Activated CD4-positive, alpha-beta T cell treated with anti-CD3 and anti-CD28 coated beads for 36 hours (primary cell): ENCODE measurements around the gene PCBP4. TPM values are rescaled to one million over a fixed set of nuclear protein-coding genes. Genes with fewer than 3 reads are reported as not detected.

Experiments used
- ATAC-seq: fragments of 200-7000 bp; cut with Tn5 transposase; one replicate; pipeline ENCODE4 v1.10.0; 2021; ENCODE audit warnings: mild to moderate bottlenecking, moderate library complexity
- CTCF ChIA-PET: fragments of 350-600 bp; sonication (Branson Sonifier 250); formaldehyde crosslinking; loops from one replicate; lab custom pipeline; 2021; ENCODE audit warnings: antibody characterized with exemption; lab: Charles Lee
- POLR2A ChIA-PET: fragments of 350-600 bp; sonication (Branson Sonifier 250); formaldehyde crosslinking; loops from one replicate; lab custom pipeline; 2021; ENCODE audit warnings: antibody characterized with exemption, inconsistent platforms; lab: Charles Lee
- DNase-seq: peaks from one replicate; pipeline ENCODE4 v3.0.0-alpha.2; 2020
- H3K27ac Mint-ChIP-seq: one replicate; pipeline ENCODE4 v1.8.0; 2021; ENCODE audit warnings: mixed read lengths
- H3K27me3 Mint-ChIP-seq: one replicate; pipeline ENCODE4 v1.8.0; 2021; ENCODE audit warnings: mixed read lengths
- H3K36me3 Mint-ChIP-seq: one replicate; pipeline ENCODE4 v1.8.0; 2021; ENCODE audit warnings: low read depth, mixed read lengths
- H3K4me1 Mint-ChIP-seq: one replicate; pipeline ENCODE4 v1.8.0; 2021; ENCODE audit warnings: mixed read lengths
- H3K4me3 Mint-ChIP-seq: one replicate; pipeline ENCODE4 v1.8.0; 2021; ENCODE audit warnings: mild to moderate bottlenecking, moderate library complexity, mixed read lengths
- H3K9me3 Mint-ChIP-seq: one replicate; pipeline ENCODE4 v1.8.0; 2021; ENCODE audit warnings: low read depth, mixed read lengths
- intact Hi-C, 2 experiments: fragments of 100-400 bp; cut with DNase I in 1 of 2; cut with micrococcal nuclease in 1 of 2; formaldehyde crosslinking; loops; one replicate each; pipeline versions ENCODE4 v1.14.2 to v1.15.1; 2022 to 2024; cut with DNase I, micrococcal nuclease
- total RNA-seq, 2 experiments: library from RNA; stranded (reverse); gene quantifications; one replicate each; pipeline ENCODE4 v1.2.3, GENCODE V29; 2021

Gene PCBP4
- total RNA-seq, 2 experiments from 2014 or later, result 12.5 to 13.6 TPM

DNA sequence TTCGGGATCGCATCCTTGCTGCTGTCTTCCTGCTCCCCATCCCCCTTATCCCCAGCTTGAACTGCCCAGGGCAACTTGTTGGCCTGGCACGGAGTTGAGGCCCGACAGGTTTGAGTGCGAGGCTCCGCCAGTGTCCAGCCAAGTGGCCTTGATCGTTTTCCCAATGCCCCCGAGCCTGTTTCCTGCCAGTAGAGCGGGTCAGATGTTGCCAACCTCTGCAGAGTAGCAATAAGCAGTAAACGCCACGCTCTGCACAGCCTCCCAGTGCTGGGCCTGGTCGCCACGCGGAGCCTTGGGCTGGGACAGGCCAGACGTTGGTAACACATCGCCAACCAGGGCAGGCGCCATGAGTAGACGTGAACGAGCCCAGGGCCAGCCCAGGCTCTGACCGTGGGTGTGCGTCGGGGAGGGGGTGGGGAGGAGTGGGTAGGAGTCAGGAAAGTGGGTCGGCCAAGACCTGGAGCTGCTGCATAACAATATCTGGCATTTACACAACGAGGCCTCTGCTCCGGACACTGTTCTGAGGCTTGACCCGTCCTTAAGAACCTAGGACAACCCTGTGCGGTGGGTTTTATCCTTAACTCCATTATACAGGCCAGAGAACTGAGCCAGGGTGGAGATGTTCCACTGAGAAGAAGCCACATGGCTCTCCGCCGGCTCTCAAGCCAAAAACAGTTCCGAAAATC is 7.2 kb upstream of the PCBP4 start:
- Mint-ChIP-seq H3K9me3 (no peaks in the 10 kb centered on the region), H3K27me3 (no peaks in the 10 kb centered on the region), H3K27ac (peak overlapping the region; percentile 97), H3K4me1 (peaks cover 34% of the 10 kb centered on the region), H3K36me3 (peaks cover 9% of the 10 kb centered on the region), H3K4me3 (peak overlapping the region; percentile 97)
- DNase-seq (peak; percentile 52), ATAC-seq (peak; percentile 39)
- intact Hi-C loops, result loop anchor here (1.0 to 10.0 kb wide), 7 partner anchors 9 to 710 kb away; partner anchors contain the start of genes PARP3 (in 2 of the 2), RPL29 (in 2 of the 2), ACY1 (in 1 of the 2) and GNL3 (in 1 of the 2)
- ChIA-PET CTCF (interaction anchor here (0.6 to 3.1 kb wide), 18 partner anchors 8 to 476 kb away, joined by 3 to 30 read pairs (median 4); partner anchors contain the start of genes ACY1, GPR62, PARP3 and RPL29), POLR2A (interaction anchor here (0.6 to 1.5 kb wide), 7 partner anchors 8 to 279 kb away, joined by 3 to 8 read pairs (median 3); partner anchors contain the start of genes ACY1 and PARP3)

DNA sequence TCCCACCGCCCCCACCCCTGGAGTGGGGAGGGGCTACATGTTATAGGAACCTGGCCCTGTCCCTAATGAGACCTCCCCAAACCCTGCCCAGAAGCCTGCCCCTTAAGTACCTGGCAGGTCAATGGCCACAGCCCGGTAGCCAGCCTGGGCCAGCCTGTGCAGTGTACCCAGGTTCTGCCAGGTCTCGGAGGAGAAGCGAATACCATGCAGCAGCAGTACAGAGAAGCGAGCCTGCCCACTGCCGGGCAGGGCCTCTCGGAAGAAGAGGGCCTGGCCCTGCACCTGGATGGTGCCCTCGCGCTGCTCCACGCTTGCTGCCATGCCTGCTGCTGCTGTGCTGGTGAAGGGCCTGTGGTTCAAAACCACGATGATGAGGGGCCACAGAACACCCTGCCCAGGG is 4.1 kb upstream of the PCBP4 start:
- ATAC-seq (no peak), DNase-seq (no peak)
- no peak overlapping the region for H3K27ac Mint-ChIP-seq
- H3K36me3 Mint-ChIP-seq, result peaks cover 12% of the 10 kb centered on the region
- no peak overlapping the region for H3K4me3 Mint-ChIP-seq
- intact Hi-C loops, result loop anchor here in 1 of 2 experiments (10.0 kb wide), 2 partner anchors 577 to 713 kb away; partner anchors contain the start of genes GNL3, PBRM1 and RBM15B
- H3K9me3 Mint-ChIP-seq, result no peaks in the 10 kb centered on the region
- ChIA-PET POLR2A (no interaction called here), CTCF (interaction anchor here (0.7 to 2.1 kb wide), 3 partner anchors 28 to 270 kb away, joined by 3 to 6 read pairs (median 4); partner anchors contain the start of gene RRP9)
- H3K27me3 Mint-ChIP-seq, result no peaks in the 10 kb centered on the region
- H3K4me1 Mint-ChIP-seq, result peaks cover 38% of the 10 kb centered on the region

DNA sequence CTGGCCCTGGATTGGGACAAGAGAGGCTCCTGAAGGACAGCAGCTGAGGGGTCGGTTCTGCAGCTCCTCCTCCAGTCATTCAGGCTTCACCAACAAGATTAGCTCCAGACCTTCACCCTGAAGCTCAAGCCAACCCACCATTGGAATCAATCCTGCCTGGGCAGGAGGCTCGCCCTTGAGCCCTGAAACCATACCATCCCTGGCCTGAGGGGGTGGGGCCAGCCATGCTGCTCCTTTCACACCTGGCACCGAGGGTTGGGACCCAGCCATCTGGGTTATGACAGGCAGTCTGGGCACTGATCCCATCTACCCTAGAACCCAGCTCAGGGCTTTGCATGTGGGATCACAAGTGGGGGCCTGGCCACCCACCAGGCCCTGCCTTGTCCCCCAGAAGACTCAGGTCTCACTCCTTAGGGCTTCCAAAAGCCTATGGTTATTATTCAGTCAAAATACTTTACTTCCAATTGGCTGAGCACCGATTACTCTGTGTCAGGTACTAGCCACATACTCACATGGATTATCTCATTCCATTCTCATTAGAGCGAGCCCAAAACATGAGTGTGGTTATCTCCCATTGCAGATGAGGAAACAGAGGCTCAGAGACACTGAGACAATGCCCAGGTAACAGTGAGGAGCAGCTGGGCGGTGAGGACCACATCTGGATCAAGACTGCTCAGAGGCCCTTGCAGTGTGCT is 3.5 kb upstream of the PCBP4 start:
- H3K4me1 Mint-ChIP-seq, result peaks cover 34% of the 10 kb centered on the region
- no peak overlapping the region for H3K4me3 Mint-ChIP-seq
- no peaks in the 10 kb centered on the region for H3K27me3 Mint-ChIP-seq
- intact Hi-C loops, result loop anchor here in 1 of 2 experiments (10.0 kb wide), 2 partner anchors 576 to 714 kb away; partner anchors contain the start of genes GNL3, PBRM1 and RBM15B
- no peak overlapping the region for H3K27ac Mint-ChIP-seq
- ChIA-PET CTCF (interaction anchor here (0.6 to 2.1 kb wide), 4 partner anchors 9 to 50 kb away, joined by 4 to 6 read pairs (median 4); partner anchors contain the start of gene RRP9), POLR2A (no interaction called here)
- ATAC-seq (no peak), DNase-seq (no peak)
- H3K36me3 Mint-ChIP-seq, result peaks cover 12% of the 10 kb centered on the region
- H3K9me3 Mint-ChIP-seq, result no peaks in the 10 kb centered on the region

DNA sequence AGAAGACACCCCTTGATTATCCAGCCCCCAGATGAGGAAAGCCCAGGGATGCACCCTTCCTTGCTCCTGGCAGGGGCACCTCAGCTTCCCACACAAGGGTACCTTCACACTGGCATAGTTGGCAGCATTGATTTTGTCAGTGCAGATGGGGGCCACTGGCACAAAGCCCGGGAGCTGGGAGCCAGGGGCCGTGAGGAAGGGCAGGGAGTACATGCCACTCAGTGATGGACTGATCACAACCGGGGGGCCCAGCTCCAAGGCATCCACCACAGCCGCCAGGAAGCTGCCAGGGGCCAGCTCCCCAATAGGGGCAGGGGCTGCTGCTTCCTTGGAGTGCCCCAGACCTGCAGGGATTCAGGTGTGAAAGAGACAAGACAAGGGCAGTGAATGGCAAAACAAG is 2.6 kb upstream of the PCBP4 start:
- ATAC-seq (no peak), DNase-seq (no peak)
- POLR2A ChIA-PET, result interaction anchor here (0.8 kb wide), 1 partner anchor 28 kb away, joined by 3 read pairs; the partner anchor contains the start of genes PARP3 and RRP9
- CTCF ChIA-PET, result interaction anchor here (0.7 to 2.8 kb wide), 3 partner anchors 13 to 1358 kb away, joined by 3 to 12 read pairs (median 6); partner anchors contain the start of genes ACY1 and CISH
- H3K4me3 Mint-ChIP-seq, result no peak overlapping the region
- peaks cover 12% of the 10 kb centered on the region for H3K36me3 Mint-ChIP-seq
- peaks cover 28% of the 10 kb centered on the region for H3K4me1 Mint-ChIP-seq
- H3K27me3 Mint-ChIP-seq, result no peaks in the 10 kb centered on the region
- no peak overlapping the region for H3K27ac Mint-ChIP-seq
- intact Hi-C loops, result loop anchor here in 1 of 2 experiments (10.0 kb wide), 2 partner anchors 575 to 715 kb away; partner anchors contain the start of genes GNL3, PBRM1 and RBM15B
- H3K9me3 Mint-ChIP-seq, result no peaks in the 10 kb centered on the region

DNA sequence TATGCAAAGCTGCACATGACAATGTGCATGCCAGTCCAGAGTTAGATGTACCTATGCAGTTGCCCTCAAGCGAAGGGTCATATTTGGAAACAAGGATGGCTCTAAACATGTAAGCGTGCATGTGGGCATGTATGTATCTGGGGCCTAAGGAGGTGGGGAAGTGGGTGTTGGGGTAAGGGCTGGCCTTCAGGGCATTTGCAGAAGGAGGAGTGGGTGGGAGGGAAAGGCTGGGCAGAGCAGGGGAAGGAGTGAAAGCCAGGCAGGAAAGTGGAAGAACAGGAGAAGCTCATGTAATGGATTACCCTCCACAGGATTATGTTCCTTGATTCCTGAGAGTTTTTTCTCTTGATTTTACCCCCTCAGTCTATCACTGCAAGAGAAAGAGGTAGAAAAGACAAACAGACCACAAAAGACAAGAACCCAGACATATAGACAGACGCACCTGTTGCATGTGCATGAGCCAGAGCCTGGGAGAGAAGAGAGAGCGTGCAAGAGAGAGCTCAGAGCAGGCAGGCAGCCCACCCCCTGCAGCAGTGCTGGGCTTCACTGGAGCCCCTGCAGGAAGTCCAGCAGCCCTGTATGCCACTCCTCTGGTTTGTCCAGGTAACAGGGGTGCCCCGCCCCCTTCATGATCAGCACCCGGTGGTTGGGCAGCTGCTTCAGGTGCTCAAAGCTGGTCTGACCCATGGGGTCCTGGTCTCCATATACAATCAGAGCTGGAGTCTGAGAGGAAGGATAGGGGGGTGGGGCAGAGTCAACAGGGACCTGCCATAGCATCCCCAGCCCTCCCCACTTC is 1.8 kb upstream of the PCBP4 start:
- H3K36me3 Mint-ChIP-seq, result peaks cover 12% of the 10 kb centered on the region
- H3K4me1 Mint-ChIP-seq, result peaks cover 22% of the 10 kb centered on the region
- H3K27me3 Mint-ChIP-seq, result no peaks in the 10 kb centered on the region
- H3K4me3 Mint-ChIP-seq, result peak overlapping the region; percentile 28
- H3K27ac Mint-ChIP-seq, result peak overlapping the region; percentile 34
- no peaks in the 10 kb centered on the region for H3K9me3 Mint-ChIP-seq
- ChIA-PET CTCF (interaction anchor here (0.6 to 2.8 kb wide), 4 partner anchors 12 to 1358 kb away, joined by 3 to 12 read pairs (median 5); partner anchors contain the start of genes ACY1 and CISH), POLR2A (interaction anchor here (0.8 kb wide), 1 partner anchor 27 kb away, joined by 3 read pairs; the partner anchor contains the start of genes PARP3 and RRP9)
- DNase-seq, result no peak
- intact Hi-C loops, result no loop called here
- no peak for ATAC-seq

DNA sequence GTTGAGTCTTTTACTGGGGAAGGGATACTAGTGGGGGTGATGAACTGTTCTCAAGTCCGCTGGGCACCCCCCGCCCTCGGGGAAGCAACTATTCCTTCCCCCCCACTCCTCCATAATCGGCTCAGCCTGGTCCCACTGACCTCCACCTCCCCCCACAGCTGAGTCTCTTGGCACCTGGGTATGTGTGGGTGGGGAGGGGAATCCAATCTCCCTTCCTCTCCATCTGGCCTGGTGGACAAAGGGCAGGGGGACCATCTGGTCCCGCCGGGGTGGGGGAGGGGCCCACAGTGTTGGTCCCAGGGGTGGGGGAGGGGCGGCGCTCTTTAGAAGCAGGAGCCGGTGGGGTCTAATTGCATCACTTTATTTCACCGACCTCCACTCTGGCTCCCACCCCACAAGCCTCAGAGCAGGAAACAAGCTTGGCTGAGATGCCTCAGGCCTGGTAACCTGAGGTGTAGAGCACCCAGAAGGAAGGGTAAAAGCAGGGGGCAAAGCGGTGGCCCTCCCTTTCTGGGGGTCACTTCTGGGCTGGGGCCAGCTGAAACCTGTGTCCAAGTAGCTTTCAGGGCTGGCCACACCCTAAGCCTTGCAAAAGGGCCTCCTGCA is 1.0 kb upstream of the PCBP4 start:
- Mint-ChIP-seq H3K36me3 (peaks cover 9% of the 10 kb centered on the region), H3K9me3 (no peaks in the 10 kb centered on the region), H3K4me3 (peak overlapping the region; percentile 75), H3K27me3 (no peaks in the 10 kb centered on the region), H3K4me1 (peaks cover 21% of the 10 kb centered on the region), H3K27ac (no peak overlapping the region)
- no peak for DNase-seq
- no peak for ATAC-seq
- POLR2A ChIA-PET, result no interaction called here
- intact Hi-C loops, result no loop called here
- CTCF ChIA-PET, result interaction anchor here (0.6 to 2.8 kb wide), 2 partner anchors 11 to 14 kb away, joined by 4 to 12 read pairs; partner anchors contain the start of gene ACY1

DNA sequence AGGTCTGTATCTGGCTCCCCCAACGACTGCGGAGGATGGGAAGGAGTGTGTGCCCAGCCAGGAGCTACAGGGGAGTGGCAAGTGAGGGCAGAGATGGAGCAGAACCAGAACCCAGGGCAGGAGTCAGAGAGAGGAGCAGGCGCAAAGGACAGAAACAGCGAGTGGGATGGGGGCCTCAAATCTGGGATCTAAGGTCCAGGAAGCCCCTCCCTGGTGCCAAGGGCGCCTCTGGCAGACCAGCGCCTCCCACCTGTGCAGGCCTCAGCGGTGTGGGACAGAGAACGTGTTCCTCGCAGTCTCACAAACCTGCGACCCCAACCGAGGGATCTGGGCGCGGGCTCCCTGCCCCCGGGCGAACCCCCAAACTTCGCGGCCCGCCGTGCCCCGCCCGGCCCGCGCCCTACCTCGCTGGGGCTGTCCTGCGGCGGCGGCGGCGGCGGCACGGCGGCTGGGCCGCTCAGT is 301 bp downstream of the PCBP4 start:
- peaks cover 18% of the 10 kb centered on the region for H3K4me1 Mint-ChIP-seq

DNA sequence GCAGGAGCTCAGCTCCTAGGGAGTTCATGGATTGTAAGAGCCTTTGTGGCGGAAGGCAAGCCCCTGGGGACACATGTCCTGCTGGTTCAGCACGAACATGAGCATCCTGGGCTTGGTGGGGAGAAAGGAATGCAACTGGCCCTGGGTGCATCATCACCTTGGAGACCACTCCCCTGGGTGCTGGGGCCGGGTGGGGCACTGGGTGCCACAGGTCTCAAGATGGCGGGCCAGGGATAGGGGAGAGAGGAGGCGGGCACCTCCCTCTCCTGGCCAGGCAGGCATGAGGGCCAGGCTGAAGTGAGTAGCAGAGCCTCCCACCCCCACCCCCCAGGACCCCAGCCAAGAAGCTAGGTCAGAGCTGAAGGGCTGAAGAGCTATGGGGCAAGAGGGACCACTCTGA is 768 bp downstream of the PCBP4 start:
- Mint-ChIP-seq H3K27ac (peak overlapping the region; percentile 31), H3K9me3 (no peaks in the 10 kb centered on the region), H3K27me3 (no peaks in the 10 kb centered on the region), H3K4me3 (peak overlapping the region; percentile 75), H3K36me3 (peaks cover 6% of the 10 kb centered on the region), H3K4me1 (peaks cover 18% of the 10 kb centered on the region)
- intact Hi-C loops, result no loop called here
- ChIA-PET CTCF (no interaction called here), POLR2A (no interaction called here)
- DNase-seq (no peak), ATAC-seq (no peak)

More for the DNA sequence above, 301 bp downstream of the PCBP4 start:
- intact Hi-C loops, result loop anchor here in 1 of 2 experiments (1.0 kb wide), 1 partner anchor 25 kb away; the partner anchor contains the start of gene PARP3
- ChIA-PET POLR2A (no interaction called here), CTCF (interaction anchor here (1.0 to 2.8 kb wide), 2 partner anchors 15 to 24 kb away, joined by 4 to 12 read pairs; partner anchors contain the start of gene ACY1)
- ATAC-seq, result peak; percentile 71
- H3K9me3 Mint-ChIP-seq, result no peaks in the 10 kb centered on the region
- H3K27me3 Mint-ChIP-seq, result no peaks in the 10 kb centered on the region
- peak overlapping the region; percentile 31 for H3K27ac Mint-ChIP-seq
- DNase-seq, result no peak
- H3K36me3 Mint-ChIP-seq, result peaks cover 6% of the 10 kb centered on the region
- peak overlapping the region; percentile 75 for H3K4me3 Mint-ChIP-seq

DNA sequence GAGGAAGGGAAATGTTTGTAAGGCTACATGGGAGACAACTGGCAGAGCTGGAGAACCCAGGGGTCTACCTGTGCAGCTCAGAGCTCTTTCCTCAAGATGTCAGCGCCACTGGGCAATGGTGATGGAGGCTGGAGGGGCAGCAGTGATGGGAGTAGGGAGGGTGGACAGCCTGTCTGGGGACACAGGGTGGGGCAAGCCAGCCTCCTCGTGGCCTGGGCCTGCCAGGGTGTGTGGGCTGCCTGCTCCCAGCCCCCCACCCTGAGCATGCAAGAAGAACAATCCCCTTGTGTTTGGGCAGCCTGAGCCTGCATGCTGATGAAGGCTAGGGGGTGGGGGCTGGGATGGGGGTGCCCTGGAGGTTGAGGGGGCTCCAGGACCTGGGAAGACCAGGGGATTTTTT is 1.2 kb downstream of the PCBP4 start:
- ATAC-seq (no peak), DNase-seq (no peak)
- ChIA-PET POLR2A (no interaction called here), CTCF (interaction anchor here (1.0 to 1.3 kb wide), 2 partner anchors 16 to 24 kb away, joined by 3 to 4 read pairs; partner anchors contain the start of gene RRP9)
- H3K36me3 Mint-ChIP-seq, result peaks cover 3% of the 10 kb centered on the region
- H3K4me1 Mint-ChIP-seq, result peaks cover 15% of the 10 kb centered on the region
- intact Hi-C loops, result no loop called here
- H3K27me3 Mint-ChIP-seq, result no peaks in the 10 kb centered on the region
- H3K9me3 Mint-ChIP-seq, result no peaks in the 10 kb centered on the region
- peak overlapping the region; percentile 75 for H3K4me3 Mint-ChIP-seq
- no peak overlapping the region for H3K27ac Mint-ChIP-seq

DNA sequence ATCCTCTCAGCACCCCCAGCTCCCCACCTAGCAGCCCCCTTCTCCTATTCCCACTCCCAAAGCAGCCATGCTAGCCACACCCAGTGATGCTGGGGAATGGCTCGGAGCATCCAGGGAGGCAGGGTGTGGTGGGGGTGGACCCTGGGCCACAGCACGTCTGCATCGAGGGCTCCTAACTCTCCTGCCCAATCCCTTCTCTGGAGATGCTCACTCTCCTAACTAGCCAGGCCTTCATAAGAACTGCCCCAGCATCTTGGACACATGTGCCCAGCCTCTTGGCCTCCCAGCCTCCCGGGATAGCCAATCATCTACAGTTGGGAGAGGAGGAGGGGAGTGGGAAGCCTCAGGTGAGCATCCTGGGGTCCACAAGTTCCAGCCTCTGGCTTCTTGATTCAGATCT is 2.7 kb downstream of the PCBP4 start:
- peaks cover 3% of the 10 kb centered on the region for H3K36me3 Mint-ChIP-seq
- H3K27me3 Mint-ChIP-seq, result no peaks in the 10 kb centered on the region
- no peaks in the 10 kb centered on the region for H3K9me3 Mint-ChIP-seq
- intact Hi-C loops, result no loop called here
- POLR2A ChIA-PET, result no interaction called here
- CTCF ChIA-PET, result interaction anchor here (1.1 to 3.1 kb wide), 3 partner anchors 9 to 345 kb away, joined by 3 to 14 read pairs (median 4); partner anchors contain the start of gene ABHD14B
- peaks cover 14% of the 10 kb centered on the region for H3K4me1 Mint-ChIP-seq
- no peak overlapping the region for H3K27ac Mint-ChIP-seq
- ATAC-seq (no peak), DNase-seq (no peak)
- no peak overlapping the region for H3K4me3 Mint-ChIP-seq
